DMS 273 treated with DMSO at 0.1 percent for 48 hours (cell line): ENCODE data around the gene STAMBPL1.
"Not testable (repeated sequence)": the region's sequence is repeated elsewhere in the genome, so short reads cannot be mapped to it uniquely, and the experiment has no call there.

Experiments
- DNase-seq: peaks from one replicate; lab custom pipeline; 2025; lab: John Stamatoyannopoulos, UW

Gene STAMBPL1

DNA sequence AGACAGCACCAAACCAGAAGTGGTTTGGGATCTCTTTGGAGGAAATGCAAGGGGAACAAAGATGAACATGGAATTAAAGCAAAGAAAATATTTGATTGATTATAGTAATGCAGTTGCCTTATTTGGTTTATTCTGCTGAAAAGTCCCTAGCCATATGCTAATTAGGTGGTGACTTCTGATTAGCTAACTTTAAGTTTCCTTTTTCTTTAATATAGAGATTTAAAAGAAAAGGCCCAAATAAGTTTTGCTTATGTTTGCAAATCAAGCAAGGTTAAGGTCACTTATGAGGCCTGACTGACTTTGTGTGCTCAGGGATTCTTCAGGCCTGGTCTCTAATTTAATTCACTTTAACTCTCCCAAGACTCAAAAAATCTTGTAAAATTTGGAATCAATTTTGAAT lies 22.2 kb upstream of the STAMBPL1 start:
- DNase-seq: no peak

DNA sequence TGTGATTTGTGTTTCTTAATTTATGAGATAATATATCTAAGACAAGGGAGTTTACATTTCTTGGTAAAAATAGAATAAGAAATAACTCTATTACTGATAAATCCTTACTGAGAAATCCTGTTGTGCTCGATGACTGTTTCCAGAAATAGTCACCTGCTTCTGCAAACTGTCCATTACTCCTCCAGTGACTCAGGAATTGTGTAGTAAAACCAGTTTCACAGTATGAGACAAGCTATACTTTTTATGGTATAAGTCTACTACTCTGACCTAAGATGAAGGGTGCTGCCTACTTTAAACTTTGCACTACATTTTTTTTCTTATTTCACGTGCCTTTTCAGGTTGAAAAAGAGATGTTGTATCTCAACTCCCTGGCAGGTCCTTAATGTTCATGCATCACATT lies 21.6 kb upstream of the STAMBPL1 start:
- DNase-seq: no peak

DNA sequence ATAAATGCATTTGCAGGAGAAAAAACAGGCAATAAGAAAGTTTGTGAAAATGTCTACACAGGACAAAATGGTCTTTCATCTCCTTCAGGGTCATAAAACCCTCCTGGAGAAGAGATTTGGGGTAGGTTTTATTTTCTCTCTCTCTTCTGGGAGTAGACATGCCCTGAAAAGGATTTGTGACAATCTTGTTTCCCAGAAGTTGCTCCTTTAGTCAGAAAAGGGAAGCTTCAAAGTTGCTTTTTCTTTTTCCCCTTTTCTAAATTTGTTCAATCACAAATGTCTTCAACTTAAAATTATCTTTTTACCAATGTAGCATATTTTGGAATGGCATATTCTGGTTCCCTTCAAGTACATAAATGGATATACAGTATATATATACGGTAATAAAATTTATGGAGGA lies 19.0 kb upstream of the STAMBPL1 start:
- no peak for DNase-seq

DNA sequence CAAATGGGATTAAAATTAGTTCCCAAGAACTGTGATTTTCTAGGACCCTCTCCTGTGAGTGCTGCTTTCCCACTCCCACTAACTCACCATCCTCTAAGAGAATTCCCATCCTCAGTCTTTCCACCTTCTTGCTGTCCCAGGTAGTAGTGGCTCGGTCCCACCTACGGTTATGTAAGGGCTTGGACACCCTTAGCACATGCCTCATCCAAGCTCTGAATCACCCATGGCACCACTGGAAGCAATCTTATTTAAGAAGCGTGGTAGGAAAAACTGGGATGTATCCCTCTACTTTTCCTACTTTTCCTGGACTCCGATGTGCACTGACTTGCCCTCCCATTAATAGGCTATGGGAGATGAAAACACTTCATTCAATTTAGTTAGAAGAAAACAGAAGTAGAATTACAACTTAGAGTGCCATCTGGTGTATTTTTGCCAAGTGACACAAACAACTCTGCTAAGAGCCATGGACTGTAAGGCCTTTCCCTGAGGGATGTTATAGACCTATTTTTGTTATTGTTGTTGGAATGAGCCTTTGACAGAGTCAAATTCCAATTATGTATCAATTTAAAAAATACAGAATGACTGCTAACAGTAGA lies 14.7 kb upstream of the STAMBPL1 start:
- DNase-seq: peak; percentile 6

DNA sequence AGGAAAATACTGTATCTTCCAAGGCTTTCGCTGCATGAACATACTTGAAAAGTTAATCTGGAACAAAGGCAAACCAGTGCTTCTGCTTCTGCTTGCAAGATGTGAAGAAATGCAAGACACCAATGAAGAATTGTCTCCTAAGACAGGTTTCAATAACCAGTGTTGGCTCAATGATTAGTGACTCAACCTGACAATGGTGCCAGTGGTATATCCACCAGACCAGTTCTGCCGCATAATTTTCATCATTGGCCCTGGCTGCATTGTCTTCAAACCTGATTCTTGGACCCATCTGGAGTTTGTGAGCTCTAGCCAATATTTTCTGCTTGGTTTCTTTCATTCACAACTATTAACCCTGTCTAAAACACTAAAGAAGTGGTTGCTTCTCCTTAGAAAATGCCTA lies 13.6 kb upstream of the STAMBPL1 start:
- no peak for DNase-seq

DNA sequence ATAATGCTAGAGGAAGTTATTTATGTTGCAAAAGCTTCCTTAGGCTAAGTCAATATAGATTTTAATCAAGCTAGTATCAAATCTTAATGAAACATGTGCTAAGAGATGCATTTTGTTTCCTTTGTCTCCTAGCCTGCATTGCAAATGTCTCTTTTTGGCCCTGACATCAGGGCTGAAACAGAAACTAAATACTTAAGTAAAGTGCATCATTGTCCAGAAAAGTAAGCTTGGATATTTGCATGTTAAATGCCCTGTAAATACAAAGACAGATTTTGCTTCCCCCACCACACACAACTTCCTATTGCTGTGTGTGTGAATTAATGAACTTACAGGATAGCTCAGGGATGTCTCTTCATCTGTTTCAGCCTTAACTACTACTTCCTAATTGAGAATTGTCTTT lies 10.0 kb upstream of the STAMBPL1 start:
- DNase-seq: no peak

DNA sequence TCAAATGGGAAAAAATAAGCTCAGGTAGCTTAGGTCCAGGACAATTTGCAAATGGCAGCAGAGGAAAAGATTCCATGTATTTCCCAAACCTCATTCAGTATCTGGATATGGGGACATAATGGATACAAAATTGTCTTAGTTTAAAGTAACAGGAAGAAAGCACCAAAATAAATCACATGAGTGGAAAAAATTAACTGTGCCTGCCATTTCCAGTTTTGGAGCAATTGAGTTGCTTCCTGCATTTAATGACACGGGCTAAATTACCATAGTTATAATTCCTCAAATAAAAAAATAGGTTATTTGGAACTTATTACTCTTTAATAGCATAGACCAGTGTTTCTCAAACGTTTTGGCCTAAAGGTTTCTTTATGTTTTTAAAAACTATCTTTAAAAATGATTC lies 6.3 kb upstream of the STAMBPL1 start:
- DNase-seq: no peak

DNA sequence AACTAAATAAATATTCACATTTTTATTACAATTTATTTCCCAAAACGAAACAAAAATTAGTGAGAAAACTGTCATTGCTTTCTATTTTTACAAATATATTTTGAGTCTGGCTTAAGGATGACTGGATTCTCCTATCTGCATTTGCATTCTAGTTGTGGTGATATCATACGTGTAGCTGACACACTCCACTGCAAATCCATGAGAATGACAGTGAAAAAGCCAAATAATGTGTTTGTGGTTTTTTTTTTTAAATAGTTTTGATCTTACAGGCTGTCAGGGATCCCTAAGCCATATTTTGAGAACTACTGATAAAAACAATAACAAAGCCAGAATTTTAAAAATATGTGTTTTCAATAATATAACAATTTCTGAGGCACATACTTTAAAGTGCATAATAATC lies 5.8 kb upstream of the STAMBPL1 start:
- DNase-seq: no peak

DNA sequence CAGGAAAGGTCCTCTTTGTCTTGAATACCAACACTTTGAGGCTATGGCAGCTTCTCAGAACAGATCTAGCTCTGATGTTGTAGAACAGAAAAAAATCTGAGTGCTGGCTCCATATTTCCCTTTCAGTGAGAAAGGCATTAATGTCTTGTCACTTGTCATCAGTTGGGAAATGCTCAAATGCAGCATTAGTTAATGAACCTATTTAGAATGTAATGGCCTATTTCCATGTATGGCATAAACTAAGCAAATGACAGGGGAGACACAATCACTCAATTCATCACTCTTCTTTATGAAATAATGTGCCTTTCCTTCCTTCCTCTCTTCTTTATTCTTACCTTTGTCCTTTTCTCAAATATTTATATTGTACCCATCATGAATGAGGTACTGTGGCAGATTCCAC lies 5.0 kb upstream of the STAMBPL1 start:
- no peak for DNase-seq

DNA sequence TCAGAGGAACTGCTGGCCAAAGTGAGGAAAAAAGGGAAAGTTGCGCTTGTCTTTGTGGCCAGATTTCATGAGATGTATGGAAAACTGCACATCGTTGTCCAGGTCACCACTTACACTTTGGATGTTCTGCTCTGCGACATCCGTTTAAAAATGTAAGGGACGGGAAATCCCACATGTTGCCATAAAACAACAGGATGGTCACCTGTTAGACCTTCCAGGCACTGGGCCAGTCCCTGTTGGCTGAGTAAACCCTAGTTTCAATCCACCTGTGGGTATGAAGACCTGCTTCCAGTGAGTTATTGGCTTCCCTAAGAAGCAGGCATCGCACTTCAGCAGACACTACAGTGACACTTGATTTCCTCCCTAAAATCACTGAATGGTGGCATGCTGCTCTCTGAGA lies 2.7 kb upstream of the STAMBPL1 start:
- DNase-seq: no peak

DNA sequence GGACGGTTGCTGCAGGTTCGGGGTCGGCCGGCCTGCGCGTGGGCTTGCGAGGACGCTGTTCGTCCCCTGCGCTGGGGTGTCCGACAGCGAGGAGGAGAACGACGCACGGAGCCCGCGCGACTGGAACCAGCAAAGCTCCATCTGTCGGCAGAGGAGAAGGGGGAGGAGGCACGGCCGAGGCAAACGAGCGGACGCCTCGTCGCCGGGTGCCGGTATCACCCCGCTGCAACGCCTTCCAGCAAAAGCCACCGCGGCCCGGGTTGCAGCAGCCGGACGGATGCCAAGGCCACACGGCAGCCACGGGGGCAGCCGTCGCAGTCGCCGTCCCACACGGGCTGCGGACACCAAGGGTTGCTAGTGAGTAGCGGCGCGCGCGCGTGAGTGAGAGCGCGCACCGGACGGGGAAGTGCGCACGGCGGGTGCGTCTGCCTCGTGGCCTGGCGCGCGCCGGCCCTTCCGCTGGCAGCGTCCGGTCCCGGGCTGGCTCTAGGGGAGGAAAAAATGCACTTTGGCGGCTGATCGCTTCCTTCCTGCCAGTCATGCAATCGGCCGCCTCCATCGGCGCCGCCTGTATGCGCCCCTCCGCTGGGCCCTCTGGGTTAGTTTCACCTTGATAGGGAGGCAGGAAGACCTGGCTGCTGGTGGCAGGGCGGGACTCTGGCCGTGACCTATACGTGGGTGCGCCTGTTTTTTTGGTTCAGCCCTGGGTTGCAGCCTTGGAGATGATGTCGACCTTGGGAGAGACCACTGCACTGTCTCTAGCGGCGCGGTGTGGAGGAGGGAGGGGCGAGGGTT lies 434 bp downstream of the STAMBPL1 start:
- DNase-seq: peak; percentile 41

DNA sequence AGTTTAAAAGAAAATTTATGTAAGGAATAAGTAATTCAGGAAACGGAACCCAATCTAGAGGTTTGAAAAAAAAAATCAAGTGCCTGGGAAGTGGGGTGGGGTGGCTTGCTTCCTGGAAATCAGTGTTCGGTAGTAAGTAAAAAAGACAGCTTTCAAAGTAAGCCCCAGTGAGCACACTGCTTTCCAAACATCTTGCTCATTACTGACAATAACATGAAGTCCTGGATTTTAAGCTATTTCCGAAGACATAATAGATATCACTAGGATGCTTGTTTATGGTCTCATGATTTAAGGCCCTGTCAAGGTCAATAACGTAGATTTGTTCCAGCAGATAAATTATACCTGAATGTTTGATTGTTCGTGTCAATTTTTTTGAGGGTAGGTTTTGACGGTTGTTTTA lies 1.3 kb downstream of the STAMBPL1 start:
- no peak for DNase-seq

DNA sequence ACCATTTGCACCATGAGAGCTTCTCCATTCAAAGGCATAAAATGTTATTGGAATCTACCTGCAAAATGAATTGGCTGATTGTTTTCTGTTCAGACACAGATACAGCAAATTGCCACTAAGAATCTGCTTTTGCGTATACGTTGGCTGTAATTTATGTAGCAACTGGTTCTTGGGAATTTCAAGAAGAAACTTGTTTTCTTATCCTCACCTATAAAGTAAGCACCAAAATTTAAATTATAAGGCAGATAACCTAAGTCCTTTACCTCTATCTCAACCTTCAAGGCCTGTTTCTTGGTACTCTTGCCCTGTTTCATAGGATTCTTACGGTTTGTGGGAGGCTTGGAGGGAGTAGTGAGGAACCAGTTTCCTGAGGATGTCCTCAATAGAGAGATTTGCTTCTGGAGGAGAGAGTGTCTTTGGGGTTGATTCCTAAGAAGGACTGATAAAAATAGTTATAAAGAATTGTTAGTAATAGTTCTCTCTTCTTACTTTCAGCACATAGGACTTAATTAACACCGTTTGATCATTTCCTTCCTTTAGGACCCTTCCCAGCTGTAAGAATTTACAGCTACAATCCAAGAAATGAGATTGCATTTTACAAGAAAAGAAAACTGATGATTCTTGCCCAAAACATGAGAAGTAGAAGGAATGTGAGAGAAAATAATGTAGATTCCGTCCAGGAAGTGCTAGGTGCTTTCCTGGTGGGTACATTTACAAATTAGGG lies 2.0 kb downstream of the STAMBPL1 start:
- DNase-seq: no peak

DNA sequence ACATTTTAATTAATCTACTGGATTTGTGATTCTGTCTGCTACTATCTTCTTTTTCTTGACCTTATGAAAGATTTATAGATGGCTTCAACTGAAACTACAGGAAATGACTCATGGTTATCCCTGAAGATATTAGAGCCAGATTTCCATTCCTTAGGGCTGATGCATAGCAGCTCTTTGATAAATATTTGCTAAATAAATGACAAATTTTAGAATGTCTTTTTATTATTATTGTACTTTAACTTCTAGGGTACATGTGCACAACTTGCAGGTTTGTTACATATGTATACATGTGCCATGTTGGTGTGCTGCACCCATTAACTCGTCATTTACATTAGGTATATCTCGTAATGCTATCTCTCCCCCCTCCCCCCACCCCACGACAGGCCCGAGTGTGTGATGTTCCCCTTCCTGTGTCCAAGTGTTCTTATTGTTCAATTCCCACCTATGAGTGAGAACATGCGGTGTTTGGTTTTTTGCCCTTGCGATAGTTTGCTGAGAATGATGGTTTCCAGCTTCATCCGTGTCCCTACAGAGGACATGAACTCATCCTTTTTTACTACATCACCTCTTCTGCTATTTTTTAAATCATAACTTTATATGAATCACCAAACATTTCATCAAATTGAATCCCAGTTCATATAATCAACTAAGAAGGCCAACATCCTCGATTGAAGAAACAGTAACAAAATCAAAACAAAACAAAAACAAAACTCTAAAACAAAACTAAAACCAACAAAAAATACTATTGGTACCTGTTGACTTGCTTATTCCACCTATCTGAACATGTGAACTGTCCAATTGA lies 2.8 kb downstream of the STAMBPL1 start:
- not testable (repeated sequence) for DNase-seq

DNA sequence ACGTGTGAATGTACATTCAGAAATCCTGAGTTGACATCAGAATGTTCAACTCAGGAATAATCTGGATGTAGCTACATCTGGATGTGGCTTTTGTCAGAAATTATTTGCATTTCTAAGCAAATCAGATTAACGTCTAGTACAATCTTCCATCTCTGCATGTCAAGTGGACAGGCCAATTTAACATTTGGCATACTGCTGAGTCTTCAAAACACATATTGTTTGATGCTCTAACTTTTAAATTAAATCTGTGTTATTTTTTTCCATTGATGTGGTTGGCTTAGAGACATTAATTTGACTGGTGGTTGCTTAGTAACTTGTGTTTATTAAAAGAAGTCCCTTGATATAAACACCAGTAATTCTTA lies 3.4 kb downstream of the STAMBPL1 start:
- DNase-seq: no peak

DNA sequence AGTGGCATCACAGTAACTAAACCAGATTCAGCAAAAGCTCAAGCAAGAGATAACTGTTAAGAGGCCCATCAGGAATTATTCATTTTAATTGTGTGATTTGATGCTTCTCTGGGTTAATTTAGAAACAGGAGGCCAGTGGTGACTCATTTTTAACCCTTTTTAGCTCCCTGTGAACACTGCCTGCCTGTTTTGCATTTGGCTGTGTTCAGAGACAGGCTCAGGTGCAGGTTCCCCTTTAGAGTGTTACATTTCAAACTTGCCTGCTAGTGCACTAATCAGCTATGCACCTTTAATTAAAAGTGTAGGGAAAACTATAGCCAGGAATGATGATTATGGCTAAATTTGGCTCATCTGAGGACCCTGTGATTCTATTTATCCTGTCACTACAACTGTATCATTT lies 6.5 kb downstream of the STAMBPL1 start:
- DNase-seq: no peak

DNA sequence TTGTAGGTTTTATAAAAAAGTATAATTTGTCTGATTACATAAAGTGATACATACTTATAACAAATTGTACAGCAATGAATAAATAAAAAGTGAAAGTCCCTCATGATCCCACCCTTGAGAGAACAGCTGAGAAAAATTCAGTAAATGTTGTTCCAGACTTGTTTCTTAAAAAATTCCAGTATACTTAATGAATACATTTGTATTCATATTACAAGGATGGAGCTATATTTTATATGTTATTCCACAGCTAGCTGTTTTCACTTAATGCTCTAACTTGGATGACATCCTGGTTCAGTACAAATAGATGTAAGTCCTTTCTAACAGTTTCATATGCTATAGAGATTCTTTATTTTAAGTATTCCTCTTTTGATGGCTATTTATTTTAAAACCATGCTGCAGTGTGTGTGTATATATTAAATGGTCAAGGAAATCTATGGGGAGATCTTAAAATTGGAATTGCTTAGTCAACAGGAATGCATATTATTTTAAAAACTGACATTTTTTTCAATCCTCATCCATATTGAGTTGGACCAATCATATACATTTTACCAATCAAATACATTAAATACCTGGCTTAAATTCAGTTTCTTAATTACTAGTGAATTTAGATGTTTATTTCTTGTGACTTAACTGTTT lies 8.9 kb downstream of the STAMBPL1 start:
- DNase-seq: no peak

DNA sequence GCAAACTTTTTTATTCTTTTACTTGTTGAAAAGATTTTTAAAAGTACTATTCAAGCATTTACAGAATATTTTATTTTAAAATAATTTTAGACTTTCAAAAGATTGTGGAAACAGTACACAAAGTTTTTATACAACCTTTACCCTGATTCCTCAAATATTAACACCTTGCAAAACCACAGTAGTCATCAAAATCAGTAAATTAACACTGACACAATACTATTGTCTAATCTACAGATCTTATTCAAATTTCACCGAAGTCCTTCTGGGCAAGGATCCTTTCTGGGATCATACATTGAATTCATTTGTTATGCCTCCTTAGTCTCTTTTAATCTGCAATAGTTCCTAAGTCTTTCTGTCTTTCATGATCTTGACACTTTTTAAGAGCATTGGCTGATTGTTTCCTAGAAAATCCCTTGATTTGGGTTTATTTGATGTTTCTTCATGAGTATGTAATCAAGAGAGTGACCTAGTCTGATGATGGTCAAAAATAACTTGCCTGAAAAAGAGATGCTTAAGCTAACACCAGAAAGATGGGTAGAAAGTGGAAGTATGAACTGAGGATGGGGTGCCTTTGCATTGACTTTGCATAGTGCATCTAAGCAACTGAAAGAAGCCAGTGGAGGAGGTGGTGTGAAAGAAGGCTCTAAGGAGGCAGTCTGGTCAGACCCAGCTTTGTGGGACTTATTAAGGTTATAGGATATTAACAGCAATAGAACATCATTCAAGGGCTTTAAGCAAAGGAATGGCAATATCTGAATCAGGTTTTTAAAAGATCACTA lies 9.7 kb downstream of the STAMBPL1 start:
- DNase-seq: no peak

DNA sequence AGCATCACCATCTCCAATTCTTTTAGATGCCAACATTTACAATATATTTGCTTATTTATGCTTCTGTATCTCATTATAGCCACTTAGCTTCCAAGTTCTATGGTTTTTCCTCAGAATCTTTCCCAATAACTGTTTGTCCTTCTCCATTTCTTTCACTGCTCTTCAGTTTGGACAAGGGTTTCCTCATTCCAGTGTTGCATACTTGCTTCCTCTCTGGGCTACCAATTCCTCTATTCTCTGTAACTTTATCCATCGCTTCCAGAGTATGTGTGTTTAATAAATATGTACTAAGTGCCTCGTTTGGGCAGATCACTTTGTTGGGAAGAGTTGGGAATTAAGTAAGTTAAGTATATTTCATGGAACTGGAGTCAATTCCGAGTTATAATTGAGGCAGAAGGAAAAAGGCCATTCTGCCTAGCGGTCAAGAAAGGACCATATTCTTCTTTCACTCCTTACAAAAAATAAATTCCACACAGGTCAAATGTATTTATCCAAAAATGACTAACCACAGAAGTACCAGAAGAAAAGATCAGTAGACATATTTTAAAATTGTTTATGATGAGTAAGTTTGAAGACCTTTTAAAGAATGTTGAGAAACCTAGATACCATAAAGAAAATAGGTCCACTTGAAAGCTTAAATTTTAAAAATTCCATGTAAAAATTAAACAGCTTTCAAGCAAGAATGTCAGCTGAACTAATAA lies 10.8 kb downstream of the STAMBPL1 start:
- DNase-seq: no peak

DNA sequence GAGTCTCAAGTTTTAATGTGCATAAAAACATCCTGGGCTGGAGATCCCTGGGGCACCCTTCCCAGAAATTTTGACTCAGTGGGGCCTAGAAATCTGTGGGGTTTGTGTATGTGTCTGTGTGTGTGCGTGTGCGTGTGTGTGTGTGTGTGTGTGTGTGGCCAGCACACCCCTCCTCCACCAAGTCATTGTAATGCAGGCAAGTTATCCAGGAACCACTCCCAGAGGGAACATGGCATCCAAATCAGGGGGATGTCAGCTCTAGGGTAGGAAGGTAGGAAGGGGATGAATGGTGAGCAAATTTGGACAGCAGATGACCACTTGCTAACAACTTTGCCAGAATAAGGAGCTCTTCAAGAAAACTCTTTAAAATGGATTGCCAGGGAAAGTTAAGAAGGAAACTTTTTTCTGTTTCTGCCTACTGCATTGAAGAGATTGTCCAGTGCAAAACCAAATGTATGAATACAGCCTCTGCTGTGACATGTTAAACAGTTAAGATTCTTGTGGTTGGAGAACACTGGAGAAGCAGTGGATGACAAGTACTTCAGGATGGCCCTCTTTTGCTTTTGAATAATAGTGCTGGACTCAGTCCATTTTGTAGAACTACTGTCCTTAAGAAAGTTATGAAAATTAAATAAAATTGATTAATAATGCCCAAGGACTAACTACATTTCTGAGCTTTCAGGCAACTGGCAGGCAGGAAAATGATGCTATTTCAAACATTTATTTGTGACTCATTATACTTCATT lies 12.3 kb downstream of the STAMBPL1 start:
- DNase-seq: no peak
